NCI-H2171 (cell line): Measurements from ENCODE around the gene DXO.
"Not testable (repeated sequence)": the region's sequence is repeated elsewhere in the genome, so short reads cannot be mapped to it uniquely, and the experiment has no call there.

ENCODE experiments used
- DNase-seq: peaks from one replicate; lab custom pipeline; 2025; lab: John Stamatoyannopoulos, UW

Gene DXO

DNA sequence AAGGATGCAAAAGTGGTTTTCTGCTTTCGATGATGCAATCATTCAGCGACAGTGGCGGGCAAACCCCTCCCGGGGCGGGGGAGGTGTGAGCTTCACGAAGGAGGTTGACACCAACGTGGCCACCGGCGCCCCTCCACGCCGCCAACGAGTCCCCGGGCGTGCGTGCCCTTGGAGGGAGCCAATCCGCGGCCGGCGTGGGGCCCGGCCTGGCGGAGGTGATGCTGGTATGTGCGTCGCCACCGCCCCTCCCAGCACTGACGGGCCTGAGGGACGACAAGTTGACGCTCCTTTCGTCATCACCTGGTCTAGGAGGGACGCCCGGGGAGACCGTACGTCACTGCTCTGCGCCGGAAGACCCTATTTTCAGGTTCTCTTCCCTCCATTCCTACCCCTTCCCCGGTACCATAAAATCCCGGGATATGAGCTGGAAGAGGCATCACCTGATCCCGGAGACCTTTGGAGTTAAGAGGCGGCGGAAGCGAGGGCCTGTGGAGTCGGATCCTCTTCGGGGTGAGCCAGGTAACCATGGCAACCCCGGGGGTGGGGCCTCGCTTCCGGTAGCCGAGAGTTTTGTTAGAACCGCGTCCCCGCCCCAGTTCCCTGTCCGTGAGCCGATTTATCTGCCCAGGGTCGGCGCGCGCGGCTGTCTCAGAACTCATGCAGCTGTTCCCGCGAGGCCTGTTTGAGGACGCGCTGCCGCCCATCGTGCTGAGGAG lies at the start of gene DXO:
DXO (minus strand) TSS at position 146 of the 716 bp plus-strand sequence. CDS start 463 bp downstream, outside the sequence.
- peak; percentile 100 for DNase-seq

DNA sequence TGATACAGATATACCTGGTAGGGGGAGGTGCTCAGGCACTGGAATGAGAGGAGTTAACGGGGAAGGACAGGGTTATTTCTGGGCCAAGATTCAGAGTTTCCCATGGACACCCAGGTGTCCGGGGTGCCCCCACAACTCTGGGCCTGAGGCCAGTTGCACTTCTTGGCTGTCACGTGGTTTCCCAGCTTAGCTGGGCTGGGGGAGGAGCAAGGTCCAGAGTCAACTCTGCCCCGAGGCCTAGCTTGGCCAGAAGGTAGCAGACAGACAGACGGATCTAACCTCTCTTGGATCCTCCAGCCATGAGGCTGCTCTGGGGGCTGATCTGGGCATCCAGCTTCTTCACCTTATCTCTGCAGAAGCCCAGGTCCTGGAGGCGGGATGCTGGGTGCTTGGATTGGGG lies 42.6 kb upstream of the DXO start, which contains the start of gene C4B:
C4B (plus strand) TSS at position 249 of the 400 bp plus-strand sequence; CDS start at position 300, 51 bp downstream.
- DNase-seq = not testable (repeated sequence)

DNA sequence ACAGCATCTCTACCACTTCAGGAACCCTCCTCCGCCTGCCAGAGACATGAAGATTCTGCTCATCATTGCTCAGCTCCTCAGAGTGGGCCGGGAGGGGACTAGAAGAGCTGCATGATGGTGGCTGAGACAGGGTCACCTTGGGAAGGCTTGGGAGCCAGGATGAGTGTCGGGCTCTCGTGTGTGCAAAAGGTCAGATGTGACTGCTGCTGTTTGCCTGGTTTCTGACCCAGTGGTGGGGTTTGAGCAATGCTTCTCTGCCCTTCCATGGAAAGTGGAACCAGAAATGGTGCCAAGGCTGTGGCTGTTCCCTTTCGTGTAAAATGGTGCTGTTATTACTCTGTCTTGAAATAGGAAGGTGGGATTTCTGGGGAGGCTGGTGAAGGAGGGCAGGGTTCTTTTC lies 41.8 kb upstream of the DXO start:
- DNase-seq = not testable (repeated sequence)

DNA sequence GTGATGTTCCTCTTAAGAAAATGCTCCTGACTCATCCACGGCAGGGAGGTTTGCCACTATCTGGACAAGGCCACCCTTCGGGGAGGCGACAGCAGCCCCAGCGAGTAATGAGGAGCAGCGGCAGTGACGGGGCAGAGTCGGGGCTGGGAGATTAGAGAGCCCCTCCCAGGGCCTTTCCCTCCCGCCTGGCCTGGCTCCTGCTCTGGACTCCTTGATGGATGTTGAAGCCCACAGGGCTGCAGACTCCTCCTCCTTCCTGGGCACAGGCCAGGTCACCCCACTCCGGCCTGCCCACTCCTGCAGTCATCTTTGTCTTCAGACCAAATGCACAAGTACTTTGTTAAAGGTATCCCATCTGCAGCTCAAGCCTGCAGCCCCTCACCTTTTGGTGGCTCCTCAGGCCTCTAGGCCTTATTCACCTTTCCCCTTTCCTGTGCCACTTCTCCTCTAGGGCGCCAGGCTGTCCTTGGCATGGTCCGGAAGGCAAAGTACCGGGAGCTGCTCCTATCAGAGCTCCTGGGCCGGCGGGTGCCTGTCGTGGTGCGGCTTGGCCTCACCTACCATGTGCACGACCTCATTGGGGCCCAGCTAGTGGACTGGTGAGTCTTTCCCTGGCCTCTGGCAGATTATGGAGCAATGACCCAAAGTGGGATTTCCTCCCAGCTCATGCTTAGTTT lies 41.1 kb upstream of the DXO start:
- not testable (repeated sequence) for DNase-seq

DNA sequence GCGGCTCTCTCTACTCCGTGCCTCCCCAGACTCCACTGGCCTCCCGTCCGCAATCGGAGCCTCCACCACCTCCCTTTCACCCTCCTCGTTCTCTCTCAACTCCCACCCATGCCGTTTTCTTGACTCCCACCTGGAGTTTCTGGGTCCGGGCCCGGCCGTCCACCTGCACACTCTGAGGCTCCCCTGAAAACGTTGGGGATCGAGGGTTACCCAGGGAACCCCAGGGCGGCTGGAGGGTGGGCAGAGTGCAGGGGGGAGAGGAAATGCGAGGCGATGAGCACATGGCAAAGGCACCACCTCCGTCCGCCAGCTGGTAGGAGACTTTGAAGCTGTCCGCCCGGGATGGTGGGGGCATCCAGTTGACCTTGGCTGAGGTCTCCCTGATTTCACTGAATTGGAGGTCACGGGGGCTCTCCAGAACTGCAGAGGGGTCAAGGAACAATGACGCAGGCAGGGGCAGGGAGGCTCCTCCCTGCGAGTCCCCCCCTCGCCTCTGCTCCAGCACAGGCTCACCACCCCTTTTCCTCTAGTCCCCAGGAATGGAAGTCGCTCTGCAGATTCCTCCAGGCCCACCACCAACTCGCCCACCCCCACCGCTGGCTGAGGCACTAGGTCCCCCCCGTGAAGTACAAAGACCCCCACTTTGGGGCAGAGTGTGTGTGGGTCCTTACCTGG lies 39.1 kb upstream of the DXO start:
- DNase-seq = not testable (repeated sequence)

DNA sequence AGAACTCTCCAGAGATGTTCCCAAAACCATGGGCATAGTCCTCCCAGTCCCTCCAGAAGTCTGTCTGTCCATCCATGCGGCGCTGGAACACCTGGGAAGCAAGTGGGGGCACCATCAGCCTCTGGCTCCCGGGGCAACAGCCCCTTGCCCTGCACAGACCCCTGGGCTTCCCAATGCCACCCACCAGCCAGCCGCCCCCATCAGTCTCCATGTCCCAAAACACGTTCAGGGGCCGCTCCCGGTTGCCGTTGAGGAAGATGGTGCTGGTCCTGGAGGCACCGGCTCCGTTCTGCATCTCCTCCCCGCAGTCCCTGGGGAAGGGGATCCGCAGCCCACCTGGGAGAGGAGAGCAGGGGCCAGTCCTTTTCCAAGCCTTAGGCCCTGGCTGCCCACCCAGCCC lies 37.6 kb upstream of the DXO start:
- not testable (repeated sequence) for DNase-seq

DNA sequence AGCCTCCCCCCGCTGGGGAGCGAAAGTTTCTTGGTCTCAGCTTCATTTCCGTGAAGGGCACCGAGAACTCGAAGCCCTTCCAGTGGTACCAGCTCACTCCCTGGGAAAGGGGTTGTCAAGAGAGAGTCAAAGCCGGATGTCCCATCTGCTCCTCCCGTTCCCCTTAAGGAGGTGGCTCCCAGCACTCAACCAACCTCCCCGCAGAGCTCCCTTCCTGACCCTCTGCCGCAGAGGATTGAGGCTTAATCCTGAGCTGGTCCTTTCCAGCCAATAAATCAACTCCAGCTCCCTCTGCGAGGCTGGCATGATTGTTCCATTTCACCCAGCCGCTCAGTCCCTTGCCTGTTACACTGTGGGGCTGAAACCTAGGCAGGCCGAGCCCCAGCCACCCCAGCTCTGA lies 36.7 kb upstream of the DXO start:
- DNase-seq = not testable (repeated sequence)

DNA sequence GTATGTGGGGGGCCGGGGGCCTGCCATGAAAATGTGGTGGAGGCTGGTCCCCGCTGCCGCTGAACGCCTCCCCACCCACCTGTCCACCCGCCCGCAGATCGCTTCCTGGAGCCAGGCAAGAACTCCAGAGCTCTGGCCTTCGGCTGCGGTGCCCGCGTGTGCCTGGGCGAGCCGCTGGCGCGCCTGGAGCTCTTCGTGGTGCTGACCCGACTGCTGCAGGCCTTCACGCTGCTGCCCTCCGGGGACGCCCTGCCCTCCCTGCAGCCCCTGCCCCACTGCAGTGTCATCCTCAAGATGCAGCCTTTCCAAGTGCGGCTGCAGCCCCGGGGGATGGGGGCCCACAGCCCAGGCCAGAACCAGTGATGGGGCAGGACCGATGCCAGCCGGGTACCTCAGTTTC lies 36.1 kb upstream of the DXO start:
- DNase-seq = not testable (repeated sequence)

DNA sequence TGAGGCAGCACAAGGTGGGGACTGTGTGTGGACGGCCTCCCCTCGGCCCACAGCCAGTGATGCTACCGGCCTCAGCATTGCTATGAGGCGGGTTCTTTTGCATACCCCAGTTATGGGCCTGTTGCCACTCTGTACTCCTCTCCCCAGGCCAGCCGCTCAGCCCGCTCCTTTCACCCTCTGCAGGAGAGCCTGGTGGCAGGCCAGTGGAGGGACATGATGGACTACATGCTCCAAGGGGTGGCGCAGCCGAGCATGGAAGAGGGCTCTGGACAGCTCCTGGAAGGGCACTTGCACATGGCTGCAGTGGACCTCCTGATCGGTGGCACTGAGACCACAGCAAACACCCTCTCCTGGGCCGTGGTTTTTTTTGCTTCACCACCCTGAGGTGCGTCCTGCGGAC lies 35.1 kb upstream of the DXO start:
- DNase-seq = not testable (repeated sequence)

DNA sequence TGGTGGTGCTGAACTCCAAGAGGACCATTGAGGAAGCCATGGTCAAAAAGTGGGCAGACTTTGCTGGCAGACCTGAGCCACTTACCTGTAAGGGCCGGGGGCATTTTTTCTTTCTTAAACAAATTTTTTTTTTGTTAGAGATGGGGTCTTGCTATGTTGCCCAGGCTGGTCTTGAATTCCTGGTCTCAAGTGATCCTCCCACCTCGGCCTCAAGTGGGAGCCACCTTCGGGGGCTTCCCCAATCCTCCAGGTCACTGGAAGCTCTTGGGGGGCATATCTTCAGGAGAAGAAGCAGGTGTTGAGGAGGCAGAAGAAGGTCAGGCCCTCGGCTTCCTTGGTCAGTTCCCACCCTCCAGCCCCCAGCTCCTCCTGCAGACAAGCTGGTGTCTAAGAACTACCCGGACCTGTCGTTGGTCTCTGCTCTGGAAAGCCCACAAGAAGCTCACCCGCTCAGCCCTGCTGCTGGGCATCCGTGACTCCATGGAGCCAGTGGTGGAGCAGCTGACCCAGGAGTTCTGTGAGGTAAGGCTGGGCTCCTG lies 34.1 kb upstream of the DXO start:
- not testable (repeated sequence) for DNase-seq

DNA sequence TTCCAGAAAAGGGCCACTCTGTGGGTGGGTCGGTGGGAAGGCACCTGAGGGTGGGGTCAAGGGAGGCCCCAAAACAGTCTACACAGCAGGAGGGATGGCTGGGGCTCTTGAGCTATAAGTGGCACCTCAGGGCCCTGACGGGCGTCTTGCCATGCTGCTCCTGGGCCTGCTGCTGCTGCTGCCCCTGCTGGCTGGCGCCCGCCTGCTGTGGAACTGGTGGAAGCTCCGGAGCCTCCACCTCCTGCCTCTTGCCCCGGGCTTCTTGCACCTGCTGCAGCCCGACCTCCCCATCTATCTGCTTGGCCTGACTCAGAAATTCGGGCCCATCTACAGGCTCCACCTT lies 33.6 kb upstream of the DXO start:
- not testable (repeated sequence) for DNase-seq

DNA sequence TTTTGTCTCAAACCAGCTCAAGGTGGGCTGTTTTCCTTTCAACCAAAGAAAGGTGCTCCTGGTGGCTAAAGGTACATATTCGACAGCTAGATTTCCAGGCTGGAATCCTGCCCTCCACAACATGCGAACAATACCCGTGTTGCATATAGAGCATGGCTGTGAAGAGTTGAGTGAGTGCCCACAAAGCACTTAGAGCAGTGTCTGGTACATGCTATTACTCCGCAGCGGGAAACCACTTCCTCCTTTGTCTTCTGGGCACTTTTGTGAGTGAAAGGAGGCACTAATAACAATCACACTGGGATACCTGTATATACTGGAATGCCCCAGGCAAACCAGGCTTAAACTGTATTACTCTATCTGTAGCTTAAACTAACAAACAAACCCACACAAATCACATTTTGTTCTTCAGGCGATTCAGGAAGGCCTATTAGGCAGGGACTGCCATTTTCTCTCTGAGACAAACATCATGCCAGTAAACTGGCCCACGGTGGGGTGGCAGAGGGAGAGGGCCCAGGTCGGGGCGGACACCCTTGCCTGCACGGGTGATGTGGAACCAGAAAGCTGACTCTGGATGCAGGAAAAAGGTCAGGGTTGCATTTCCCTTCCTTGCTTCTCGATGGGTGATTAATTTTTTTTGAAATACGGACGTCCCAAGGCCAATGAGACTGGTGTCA lies 33.1 kb upstream of the DXO start:
- DNase-seq = not testable (repeated sequence)

DNA sequence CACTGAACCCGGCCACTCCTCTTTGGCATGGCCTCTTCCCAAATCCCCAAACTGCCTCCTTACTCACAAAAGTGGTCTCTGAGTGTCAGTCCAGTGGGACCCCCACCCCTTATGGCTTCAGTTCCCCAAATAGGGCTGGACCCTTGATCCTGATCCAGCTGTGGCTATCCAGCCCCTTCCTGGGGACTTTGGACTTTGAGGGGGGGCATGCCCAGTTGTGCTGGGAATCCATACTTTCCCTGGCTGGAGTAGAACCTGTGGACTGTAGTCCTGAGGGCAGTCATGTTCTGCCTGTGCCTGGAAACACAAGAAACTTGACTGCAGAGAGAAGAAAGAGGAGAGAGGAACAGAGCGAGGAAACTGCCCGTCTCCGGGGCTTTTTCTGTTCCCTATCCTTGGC lies 32.5 kb upstream of the DXO start:
- DNase-seq = not testable (repeated sequence)

DNA sequence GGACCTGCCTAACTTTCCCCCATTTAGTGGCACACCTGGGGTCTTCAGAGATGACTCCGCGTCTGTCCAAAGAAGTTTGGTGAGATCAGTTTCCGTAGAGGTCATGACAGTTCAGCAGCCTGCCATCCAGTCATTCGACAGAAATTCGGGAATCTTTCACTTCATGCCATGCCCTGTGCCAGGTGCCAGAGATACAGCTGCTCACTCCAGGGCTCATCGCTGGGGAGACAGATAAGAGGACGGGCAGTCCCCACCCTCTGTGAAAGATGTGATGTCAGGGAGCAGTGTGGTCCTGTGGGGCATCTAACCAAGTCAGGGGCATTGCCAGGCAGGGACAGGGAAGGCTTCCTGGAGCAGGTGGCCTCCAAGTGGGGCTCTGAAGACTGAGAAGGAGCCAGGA lies 31.4 kb upstream of the DXO start:
- not testable (repeated sequence) for DNase-seq

DNA sequence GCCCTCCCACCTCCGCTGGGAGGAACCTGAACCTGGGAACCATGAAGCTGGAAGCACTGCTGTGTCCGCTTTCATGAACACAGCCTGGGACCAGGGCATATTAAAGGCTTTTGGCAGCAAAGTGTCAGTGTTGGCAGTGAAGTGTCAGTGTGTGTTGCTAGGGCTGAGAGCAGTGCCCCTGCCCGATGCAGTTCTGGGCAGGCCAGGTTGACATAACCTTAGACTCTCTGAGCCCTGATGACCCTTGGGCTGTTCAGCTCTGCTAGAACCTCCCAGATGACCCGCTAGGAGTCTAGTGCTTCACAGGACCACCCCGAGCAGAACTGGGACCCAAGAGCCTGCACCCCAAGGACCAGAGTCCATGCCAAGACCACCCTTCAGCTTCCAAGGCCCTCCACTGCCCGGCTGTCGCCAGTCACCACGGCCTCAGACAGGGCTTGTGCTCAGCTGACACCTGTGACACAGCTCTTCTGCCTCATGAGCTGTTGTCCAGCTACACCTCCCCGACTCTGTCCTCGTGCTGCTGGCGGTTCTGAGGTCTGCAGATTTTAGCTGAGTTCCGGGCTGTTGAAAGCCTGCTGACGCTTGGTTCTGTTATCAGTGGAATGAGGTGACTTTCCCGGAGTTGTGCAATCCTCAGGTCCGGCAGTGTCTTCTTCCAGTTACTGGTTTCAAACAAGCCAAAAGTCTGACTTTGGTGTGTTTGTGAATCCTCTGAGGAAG lies 30.8 kb upstream of the DXO start:
- not testable (repeated sequence) for DNase-seq

DNA sequence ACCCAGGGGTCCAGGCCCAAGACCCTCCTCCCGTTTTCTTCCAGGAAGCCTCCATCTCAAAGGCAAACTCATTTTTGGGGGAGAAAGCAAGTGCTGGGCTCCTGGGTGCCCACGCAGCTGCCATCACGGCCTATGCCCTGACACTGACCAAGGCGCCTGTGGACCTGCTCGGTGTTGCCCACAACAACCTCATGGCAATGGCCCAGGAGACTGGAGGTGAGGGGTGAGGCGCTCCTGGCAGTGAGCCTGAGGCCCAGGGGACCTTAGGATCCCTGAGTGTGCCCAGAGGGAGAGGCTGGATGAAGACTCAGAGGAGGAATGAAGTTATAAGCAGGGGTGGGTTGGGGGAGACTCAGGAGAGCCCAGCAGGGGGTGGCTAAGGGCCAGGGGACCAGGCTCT lies 24.4 kb upstream of the DXO start:
- not testable (repeated sequence) for DNase-seq

DNA sequence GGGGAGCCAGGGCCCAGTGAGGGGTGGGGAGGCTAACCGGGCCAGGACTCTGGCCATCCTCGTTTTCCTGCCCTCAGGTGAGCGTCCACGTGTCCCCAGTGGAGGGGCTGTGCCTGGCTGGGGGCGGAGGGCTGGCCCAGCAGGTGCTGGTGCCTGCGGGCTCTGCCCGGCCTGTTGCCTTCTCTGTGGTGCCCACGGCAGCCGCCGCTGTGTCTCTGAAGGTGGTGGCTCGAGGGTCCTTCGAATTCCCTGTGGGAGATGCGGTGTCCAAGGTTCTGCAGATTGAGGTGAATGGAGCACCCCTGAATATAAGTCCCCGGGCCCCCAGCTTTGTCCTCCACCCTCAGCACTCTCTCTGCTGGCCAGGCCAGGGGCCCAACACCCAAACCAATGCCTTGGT lies 22.5 kb upstream of the DXO start:
- not testable (repeated sequence) for DNase-seq

DNA sequence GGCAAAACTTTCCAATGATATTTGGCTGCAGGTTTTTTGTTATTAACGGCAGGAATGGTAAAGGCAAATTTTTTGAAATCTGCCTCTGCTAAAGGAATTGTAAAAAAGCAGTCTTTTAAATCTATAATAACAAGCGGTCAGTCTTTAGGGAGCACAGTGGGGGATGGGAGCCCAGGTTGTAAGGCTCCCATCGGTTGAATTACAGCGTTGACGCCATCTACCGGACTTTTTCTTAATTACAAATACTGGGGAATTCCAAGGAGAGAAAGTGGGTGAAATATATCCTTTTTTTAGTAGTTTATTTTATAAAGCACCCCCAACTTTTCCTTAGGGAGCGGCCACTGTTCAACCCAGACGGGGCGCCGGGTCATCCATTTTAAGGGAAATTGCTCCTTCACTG lies 17.4 kb upstream of the DXO start:
- DNase-seq = not testable (repeated sequence)

DNA sequence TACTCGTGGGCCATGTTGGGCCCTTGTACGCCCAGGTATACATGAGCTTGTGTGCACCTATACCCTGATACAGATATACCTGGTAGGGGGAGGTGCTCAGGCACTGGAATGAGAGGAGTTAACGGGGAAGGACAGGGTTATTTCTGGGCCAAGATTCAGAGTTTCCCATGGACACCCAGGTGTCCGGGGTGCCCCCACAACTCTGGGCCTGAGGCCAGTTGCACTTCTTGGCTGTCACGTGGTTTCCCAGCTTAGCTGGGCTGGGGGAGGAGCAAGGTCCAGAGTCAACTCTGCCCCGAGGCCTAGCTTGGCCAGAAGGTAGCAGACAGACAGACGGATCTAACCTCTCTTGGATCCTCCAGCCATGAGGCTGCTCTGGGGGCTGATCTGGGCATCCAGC lies 9.8 kb upstream of the DXO start, which contains the start of gene C4A:
C4A (plus strand) TSS at position 314 of the 400 bp plus-strand sequence; CDS start at position 365, 51 bp downstream.
- not testable (repeated sequence) for DNase-seq

DNA sequence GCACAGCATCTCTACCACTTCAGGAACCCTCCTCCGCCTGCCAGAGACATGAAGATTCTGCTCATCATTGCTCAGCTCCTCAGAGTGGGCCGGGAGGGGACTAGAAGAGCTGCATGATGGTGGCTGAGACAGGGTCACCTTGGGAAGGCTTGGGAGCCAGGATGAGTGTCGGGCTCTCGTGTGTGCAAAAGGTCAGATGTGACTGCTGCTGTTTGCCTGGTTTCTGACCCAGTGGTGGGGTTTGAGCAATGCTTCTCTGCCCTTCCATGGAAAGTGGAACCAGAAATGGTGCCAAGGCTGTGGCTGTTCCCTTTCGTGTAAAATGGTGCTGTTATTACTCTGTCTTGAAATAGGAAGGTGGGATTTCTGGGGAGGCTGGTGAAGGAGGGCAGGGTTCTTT lies 9.1 kb upstream of the DXO start:
- not testable (repeated sequence) for DNase-seq

DNA sequence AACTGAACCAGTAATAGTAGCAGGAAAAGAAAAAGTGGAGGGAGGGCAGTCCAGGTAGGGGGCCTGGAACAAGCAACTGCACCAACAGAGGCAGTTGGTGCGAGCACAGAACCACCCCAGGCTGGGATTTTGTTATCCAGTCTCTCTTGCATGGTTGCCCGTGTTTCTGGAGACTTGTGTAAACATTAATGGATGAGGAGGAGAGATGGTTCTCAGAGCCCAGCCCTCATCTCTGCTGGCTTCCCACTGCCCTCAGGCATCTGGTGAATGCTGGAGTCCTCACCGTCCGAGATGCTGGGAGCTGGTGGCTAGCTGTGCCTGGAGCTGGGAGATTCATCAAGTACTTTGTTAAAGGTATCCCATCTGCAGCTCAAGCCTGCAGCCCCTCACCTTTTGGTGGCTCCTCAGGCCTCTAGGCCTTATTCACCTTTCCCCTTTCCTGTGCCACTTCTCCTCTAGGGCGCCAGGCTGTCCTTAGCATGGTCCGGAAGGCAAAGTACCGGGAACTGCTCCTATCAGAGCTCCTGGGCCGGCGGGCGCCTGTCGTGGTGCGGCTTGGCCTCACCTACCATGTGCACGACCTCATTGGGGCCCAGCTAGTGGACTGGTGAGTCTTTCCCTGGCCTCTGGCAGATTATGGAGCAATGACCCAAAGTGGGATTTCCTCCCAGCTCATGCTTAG lies 8.4 kb upstream of the DXO start:
- DNase-seq = not testable (repeated sequence)
